Mucosa of rectum (tissue), 2 donors: ENCODE results near the gene STARD13.

Experiments used
- H3K27ac ChIP-seq, 2 donors: one replicate each; pipeline ENCODE4 v1.7.0; 2013; ENCODE audit warnings: inconsistent platforms in 2 of 2, low read depth in 2 of 2, low read length in 2 of 2
- H3K27me3 ChIP-seq, 2 donors: one replicate each; pipeline ENCODE4 v1.7.0; 2013; ENCODE audit warnings: low read length in 2 of 2; ENCODE audit not compliant: control insufficient read depth in 2 of 2, insufficient read depth in 2 of 2
- H3K36me3 ChIP-seq, 2 donors: one replicate each; pipeline ENCODE4 v1.7.0; 2013; ENCODE audit warnings: low read length in 2 of 2; ENCODE audit not compliant: control insufficient read depth in 2 of 2, insufficient read depth in 2 of 2
- H3K4me1 ChIP-seq, 2 donors: one replicate each; pipeline ENCODE4 v1.7.0; 2013; ENCODE audit warnings: low read length in 2 of 2, mild to moderate bottlenecking in 1 of 2; ENCODE audit not compliant: control insufficient read depth in 2 of 2, insufficient read depth in 2 of 2
- H3K4me3 ChIP-seq, 2 donors: one replicate each; pipeline ENCODE4 v1.7.0; 2013; ENCODE audit warnings: low read length in 2 of 2
- H3K9ac ChIP-seq, 2 donors: one replicate each; pipeline ENCODE4 v1.7.0; 2013; ENCODE audit warnings: low read length in 2 of 2, low read depth in 1 of 2, mild to moderate bottlenecking in 1 of 2
- H3K9me3 ChIP-seq, 2 donors: one replicate each; pipeline ENCODE4 v1.7.0; 2013; ENCODE audit warnings: low read length in 2 of 2; ENCODE audit not compliant: control insufficient read depth in 2 of 2
- donor health status: healthy.
- donor health status: Normal muscosa, but diverticular disease.

The STARD13 gene

DNA sequence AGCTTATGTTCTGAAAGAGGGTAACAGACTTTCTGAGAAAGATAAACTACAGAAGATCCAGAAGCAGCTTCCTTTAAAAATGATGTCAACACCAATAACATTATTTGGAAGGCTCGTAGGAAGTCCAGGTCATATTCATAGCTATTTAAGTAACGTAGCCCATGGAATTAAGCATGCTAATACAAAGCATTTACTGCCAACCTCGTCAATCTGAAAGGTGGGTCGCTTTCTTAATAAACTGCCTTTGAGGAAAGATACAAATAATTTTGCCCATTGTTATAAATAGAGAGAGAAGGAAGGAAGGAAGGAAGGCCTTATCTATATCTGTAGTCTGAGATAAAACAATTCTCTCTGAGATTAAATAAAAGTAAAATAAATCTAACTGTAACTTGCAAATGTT lies 80.3 kb downstream of the STARD13 start:
- Histone ChIP-seq H3K9me3 (no peaks in the 10 kb centered on the region), H3K4me3 (peak overlapping the region in 1 of 2 donors; percentile 62), H3K4me1 (peaks cover 7 to 16% of the 10 kb centered on the region in 2 donors), H3K9ac (no peak overlapping the region), H3K27me3 (no peaks in the 10 kb centered on the region), H3K36me3 (no peaks in the 10 kb centered on the region), H3K27ac (peak overlapping the region; percentile 44 to 60)

DNA sequence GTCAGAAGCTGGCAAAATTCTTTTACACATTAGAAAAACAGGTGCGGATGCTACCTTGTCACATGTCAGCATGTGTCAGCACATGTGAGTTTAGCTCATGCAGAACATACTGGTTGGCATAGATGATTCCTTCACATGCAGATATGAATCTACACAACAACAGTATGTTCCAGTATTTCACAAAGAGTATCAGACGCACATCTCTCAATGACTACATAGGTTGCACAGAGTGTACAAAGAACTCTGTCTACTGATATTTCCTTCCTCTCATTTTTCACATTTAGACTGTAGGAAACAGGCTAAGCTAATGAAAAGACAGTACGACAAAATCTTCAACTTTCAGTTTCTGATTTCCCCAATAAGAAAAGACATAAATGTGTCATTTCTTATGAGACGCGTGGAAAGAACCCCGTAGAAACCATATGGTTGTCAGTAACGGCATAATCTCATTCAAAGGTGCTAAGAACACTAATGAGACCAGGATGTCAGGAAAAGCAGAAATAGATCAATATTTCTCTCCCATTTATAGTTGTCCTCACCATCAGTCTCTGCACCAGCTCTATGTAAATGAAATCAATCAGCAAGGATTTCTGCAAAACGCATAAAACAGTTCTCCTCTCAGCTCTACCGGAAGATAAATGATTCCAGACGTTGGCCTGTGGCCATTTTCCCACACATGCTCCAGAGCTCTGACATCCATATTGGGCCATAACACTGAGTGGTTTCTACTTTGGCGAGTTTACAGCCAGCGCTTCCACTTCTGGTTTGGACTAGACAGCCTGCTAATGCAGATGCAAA lies 81.2 kb downstream of the STARD13 start:
- H3K4me3 ChIP-seq: peak overlapping the region; percentile 33 to 62
- H3K4me1 ChIP-seq: peaks cover 7 to 16% of the 10 kb centered on the region in 2 donors

DNA sequence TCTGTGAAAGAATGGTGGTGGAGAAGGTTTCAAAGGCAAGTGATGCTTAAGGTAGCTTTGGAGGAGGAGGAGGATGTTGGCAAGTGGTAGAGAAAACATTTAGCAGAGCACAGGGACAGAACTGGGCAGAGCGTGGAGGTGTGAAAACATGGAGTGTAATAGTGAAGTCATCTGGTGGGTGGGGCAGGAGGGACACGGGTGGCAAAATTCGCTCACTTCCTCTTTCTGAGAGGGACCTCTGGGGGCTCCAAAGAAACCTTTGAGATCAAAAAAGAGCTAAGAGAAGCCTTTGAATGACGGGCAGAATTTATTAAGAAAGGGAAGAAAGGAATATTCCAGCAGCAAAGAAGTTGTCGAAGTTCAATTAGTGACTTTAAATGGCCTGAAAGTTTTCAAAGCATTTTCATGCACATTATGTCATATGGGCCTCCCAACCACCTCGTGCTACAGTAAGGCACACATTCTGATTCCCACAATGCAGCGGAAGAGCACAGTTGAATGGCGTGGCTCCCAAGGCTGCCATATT lies 82.8 kb downstream of the STARD13 start:
- Histone ChIP-seq H3K27me3 (no peaks in the 10 kb centered on the region), H3K9ac (no peak overlapping the region), H3K4me3 (no peak overlapping the region), H3K27ac (no peak overlapping the region), H3K36me3 (no peaks in the 10 kb centered on the region), H3K4me1 (peaks cover 2 to 8% of the 10 kb centered on the region in 2 donors), H3K9me3 (no peaks in the 10 kb centered on the region)

More for the DNA sequence above, 81.2 kb downstream of the STARD13 start:
- Histone ChIP-seq H3K27ac (peak overlapping the region; percentile 44 to 60), H3K9ac (no peak overlapping the region), H3K36me3 (no peaks in the 10 kb centered on the region), H3K9me3 (no peaks in the 10 kb centered on the region), H3K27me3 (no peaks in the 10 kb centered on the region)

DNA sequence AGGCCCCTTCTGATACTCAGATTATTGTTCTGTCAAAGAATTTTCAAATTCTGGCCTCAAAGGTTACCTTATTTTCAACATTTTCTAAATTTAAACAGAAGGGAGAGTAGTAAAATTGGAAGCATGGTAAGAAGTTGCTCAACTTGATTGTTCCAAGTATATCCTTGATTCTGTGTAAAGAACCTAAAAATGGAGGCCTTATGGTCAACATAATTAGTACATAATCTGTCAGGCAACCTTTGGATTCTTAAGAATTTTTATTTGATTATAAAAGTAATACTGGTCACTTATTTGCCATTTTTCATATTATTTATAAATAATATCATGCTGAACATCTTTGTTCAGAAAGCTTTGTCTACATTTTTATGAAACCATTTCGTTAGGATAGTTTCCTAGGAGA lies 83.9 kb downstream of the STARD13 start:
- Histone ChIP-seq H3K27me3 (no peaks in the 10 kb centered on the region), H3K4me3 (no peak overlapping the region), H3K36me3 (no peaks in the 10 kb centered on the region), H3K4me1 (no peaks in the 10 kb centered on the region), H3K9ac (no peak overlapping the region), H3K27ac (no peak overlapping the region), H3K9me3 (no peaks in the 10 kb centered on the region)

DNA sequence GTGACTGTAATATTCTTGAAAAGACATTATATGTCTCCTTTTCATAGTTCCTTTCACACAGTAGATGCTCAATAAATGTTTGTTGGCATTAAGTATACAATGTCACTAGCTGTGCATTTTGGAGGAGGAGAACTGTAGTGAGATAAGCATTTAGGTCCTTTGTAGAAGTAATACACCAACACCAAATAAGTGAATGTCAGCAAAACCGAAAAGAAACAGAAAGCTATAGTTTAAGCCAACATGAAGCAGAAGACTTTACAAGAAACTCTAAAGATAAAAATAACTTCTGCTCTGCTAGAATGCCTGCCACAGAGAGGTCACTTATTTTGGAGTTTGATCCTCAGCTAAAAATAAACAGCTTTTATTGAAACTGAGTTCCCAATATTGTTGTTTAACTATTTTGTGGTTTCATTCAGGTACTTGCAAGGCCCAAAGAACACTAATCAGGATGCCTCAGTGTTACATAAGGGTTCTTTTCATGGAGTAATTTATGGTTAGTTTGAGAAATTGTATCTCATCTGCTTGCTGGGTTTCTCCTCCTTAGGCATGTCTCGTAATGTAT lies 86.2 kb downstream of the STARD13 start:
- H3K4me1 ChIP-seq: peaks cover 0 to 8% of the 10 kb centered on the region in 2 donors
- no peaks in the 10 kb centered on the region for H3K27me3 ChIP-seq
- no peaks in the 10 kb centered on the region for H3K9me3 ChIP-seq
- H3K27ac ChIP-seq: peak overlapping the region in 1 of 2 donors; percentile 27
- H3K4me3 ChIP-seq: no peak overlapping the region
- H3K36me3 ChIP-seq: no peaks in the 10 kb centered on the region
- H3K9ac ChIP-seq: no peak overlapping the region

DNA sequence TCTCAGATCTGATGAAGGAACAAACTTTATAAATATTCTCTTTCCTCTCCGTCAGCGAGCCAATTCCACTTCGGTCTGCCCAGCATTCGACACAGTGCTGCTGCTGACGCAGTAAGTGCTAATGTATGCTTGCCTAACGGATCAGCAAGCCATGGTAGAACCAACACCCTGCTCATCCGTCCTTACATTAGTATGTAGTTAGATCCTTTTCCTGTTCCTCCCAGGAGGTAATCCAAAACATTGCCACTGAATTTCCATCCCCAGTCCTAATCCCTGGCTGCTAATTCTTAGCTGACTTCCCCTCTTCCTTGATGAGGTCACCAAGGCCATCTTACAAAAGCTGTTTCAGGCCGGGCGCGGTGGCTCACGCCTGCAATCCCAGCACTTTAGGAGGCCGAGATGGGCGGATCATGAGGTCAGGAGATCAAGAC lies 88.0 kb downstream of the STARD13 start:
- no peaks in the 10 kb centered on the region for H3K36me3 ChIP-seq
- no peak overlapping the region for H3K9ac ChIP-seq
- H3K27me3 ChIP-seq: no peaks in the 10 kb centered on the region
- H3K4me3 ChIP-seq: no peak overlapping the region
- no peaks in the 10 kb centered on the region for H3K9me3 ChIP-seq
- peak overlapping the region; percentile 38 to 57 for H3K27ac ChIP-seq
- H3K4me1 ChIP-seq: peaks cover 0 to 8% of the 10 kb centered on the region in 2 donors

DNA sequence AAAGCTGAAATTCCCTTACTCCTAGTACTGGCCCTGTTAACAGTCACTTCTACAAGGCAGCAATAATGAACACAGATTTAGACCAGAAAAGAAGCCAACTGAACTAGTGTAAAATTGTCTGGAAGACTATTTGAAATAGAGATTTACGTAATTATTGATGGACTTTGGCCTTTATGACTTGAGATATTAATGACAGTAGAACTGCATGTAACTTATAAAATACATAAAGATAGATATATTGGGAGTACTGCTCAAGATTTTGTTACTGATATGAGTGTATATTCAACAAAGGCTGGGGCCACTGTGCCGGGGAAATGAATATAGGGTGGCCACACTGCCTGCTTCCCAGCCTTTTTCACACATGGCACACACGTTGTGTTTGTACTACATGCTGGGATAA lies 88.8 kb downstream of the STARD13 start:
- no peak overlapping the region for H3K9ac ChIP-seq
- H3K36me3 ChIP-seq: no peaks in the 10 kb centered on the region
- H3K27ac ChIP-seq: peak overlapping the region; percentile 5 to 37
- no peaks in the 10 kb centered on the region for H3K27me3 ChIP-seq
- H3K4me3 ChIP-seq: no peak overlapping the region
- no peaks in the 10 kb centered on the region for H3K9me3 ChIP-seq
- H3K4me1 ChIP-seq: peaks cover 0 to 8% of the 10 kb centered on the region in 2 donors

DNA sequence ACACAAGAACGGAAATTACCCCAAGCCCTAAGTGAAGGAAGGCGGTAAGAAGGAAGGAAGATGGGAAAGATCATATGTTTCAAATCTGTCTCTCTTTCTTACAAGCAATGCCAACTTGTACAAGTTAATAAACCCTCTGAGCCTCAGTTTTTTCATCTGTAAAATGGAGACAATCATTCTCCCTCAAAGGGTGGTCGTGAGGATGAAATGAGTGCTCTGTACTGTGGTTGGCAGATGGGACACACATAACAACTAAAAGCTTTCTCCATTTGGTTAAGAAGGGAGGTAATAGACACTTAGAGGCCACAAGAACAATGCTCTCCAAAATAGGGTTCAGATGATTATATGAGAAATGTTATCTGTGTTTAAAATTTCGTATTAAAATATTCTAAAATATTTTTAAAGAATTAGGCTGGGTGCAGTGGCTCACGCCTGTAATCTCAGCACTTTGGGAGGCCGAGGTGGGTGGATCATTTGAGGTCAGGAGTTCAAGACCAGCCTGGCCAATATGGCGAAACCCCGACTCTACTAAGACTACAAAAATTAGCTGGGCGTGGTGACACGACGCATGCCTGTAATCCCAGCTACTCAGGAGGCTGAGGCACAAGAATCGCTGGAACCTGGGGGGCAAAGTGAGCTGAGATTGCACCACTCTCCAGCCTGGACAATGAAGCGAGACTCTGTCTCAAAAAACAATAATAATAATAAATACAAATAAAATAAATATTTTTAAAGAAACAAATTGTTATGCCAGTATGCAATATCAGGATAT lies 89.7 kb downstream of the STARD13 start:
- H3K9me3 ChIP-seq: no peaks in the 10 kb centered on the region
- H3K4me1 ChIP-seq: peaks cover 3 to 8% of the 10 kb centered on the region in 2 donors
- peak overlapping the region in 1 of 2 donors; percentile 6 for H3K27ac ChIP-seq
- no peaks in the 10 kb centered on the region for H3K36me3 ChIP-seq
- H3K27me3 ChIP-seq: no peaks in the 10 kb centered on the region
- no peak overlapping the region for H3K9ac ChIP-seq
- no peak overlapping the region for H3K4me3 ChIP-seq

DNA sequence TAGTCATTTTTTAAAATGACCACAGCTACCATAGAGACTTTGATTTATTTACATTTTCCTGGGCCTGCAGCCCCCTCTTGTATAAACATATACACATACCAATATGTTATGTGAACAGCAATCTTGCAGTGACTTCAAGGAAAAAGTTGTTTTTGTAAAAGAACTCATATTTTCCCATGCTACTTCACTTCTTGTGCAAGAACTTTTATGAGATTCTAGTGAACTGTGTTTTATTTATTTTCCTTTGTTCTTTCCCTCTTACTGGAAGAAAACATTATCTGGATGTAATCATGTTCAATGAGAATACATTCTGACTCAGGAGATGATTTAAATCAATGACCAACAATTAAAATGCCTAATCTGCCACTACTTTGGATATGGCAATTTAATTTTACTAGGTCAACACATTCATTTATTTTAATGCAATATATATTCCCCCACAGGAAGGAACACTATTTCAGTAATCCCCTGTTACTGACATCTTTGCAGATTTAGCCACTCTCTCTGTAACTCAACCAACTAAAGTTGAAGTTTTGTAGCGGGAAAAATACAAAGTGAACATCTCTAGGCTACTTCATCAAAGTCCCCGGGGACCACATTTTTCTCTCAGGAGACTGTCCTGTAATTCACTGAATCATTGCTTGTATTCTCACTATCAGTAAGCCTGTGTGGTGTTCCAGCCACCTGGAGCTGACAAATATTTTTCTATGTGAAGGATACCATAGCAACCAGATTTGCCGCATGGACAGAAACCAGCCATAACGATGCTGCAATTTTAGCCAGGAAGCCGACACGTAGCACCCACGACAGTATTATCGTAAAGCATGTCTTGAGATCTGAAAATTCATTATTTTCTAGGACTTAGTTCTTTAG lies 90.5 kb downstream of the STARD13 start:
- H3K36me3 ChIP-seq: no peaks in the 10 kb centered on the region
- peaks cover 3 to 8% of the 10 kb centered on the region in 2 donors for H3K4me1 ChIP-seq
- no peak overlapping the region for H3K4me3 ChIP-seq
- no peaks in the 10 kb centered on the region for H3K9me3 ChIP-seq
- H3K27ac ChIP-seq: peak overlapping the region in 1 of 2 donors; percentile 6
- no peaks in the 10 kb centered on the region for H3K27me3 ChIP-seq
- H3K9ac ChIP-seq: no peak overlapping the region
